ENCODE results near the gene PADI4. TPM values are rescaled to one million over a fixed set of nuclear protein-coding genes. Genes with fewer than 3 reads are reported as not detected.

The PADI4 gene
- total RNA-seq (2022) (not detected in 2 replicates), Bru-seq, nascent RNA (not detected), BruChase-seq, experiment 1, labeled RNA remaining after a 6-hour chase (percentile 2 among the genes with signal in this experiment), BruChase-seq, experiment 2, labeled RNA remaining after a 2-hour chase (not detected)
- long read RNA-seq: 0 reads

- peaks cover 30% of the 10 kb centered on the region for H3K27me3 Mint-ChIP-seq (ENCODE audit: unreplicated experiment)
- H3K36me3 Mint-ChIP-seq (ENCODE audit: insufficient read depth, unreplicated experiment): no peaks in the 10 kb centered on the region
- intact Hi-C loops (cut with micrococcal nuclease; ENCODE audit: unreplicated experiment): no loop called here
- no peak within 1 kb of the TSS for H3K27ac Mint-ChIP-seq (ENCODE audit: unreplicated experiment)
- BruUV-seq (replicated peaks): no TSS peak
- no peak within 1 kb of the TSS for H3K4me3 Mint-ChIP-seq (ENCODE audit: low read depth, unreplicated experiment)
- no peaks in the 10 kb centered on the region for H3K9me3 Mint-ChIP-seq (ENCODE audit: low read depth, unreplicated experiment)
- no peak for DNase-seq
- no peaks in the 10 kb centered on the region for H3K4me1 Mint-ChIP-seq (ENCODE audit: low read depth, unreplicated experiment)
- no peak for TF ChIP-seq CTCF (IDR thresholded peaks at IDR 0.05; ENCODE audit: unreplicated experiment)
- CTCF ChIA-PET: no interaction called here
These were observed at the start of gene PADI4 for GRCh38 chr1:17307946-17308345. Gene PADI4 (plus strand): TSS chr1:17308197. CDS start chr1:17308223, 26 bp downstream.

- TF ChIP-seq CTCF (IDR thresholded peaks at IDR 0.05; ENCODE audit: unreplicated experiment): no peak
- H3K27ac Mint-ChIP-seq (ENCODE audit: unreplicated experiment): no peak overlapping the region
- no TSS peak for BruUV-seq (replicated peaks)
- DNase-seq: no peak
- intact Hi-C loops (cut with micrococcal nuclease; ENCODE audit: unreplicated experiment): no loop called here
- H3K27me3 Mint-ChIP-seq (ENCODE audit: unreplicated experiment): no peaks in the 10 kb centered on the region
- peaks cover 12% of the 10 kb centered on the region for H3K4me1 Mint-ChIP-seq (ENCODE audit: low read depth, unreplicated experiment)
- CTCF ChIA-PET: interaction anchor here (0.6 kb wide), 1 partner anchor 8 kb away, joined by 4 read pairs; no protein-coding TSS in a partner anchor
- no peak overlapping the region for H3K4me3 Mint-ChIP-seq (ENCODE audit: low read depth, unreplicated experiment)
- H3K36me3 Mint-ChIP-seq (ENCODE audit: insufficient read depth, unreplicated experiment): no peaks in the 10 kb centered on the region
- no peaks in the 10 kb centered on the region for H3K9me3 Mint-ChIP-seq (ENCODE audit: low read depth, unreplicated experiment)
These were observed 49.3 kb upstream of the PADI4 start for GRCh38 chr1:17258758-17259130.

- Mint-ChIP-seq H3K4me3 (ENCODE audit: low read depth, unreplicated experiment) (no peak overlapping the region), H3K9me3 (ENCODE audit: low read depth, unreplicated experiment) (no peaks in the 10 kb centered on the region), H3K27ac (ENCODE audit: unreplicated experiment) (no peak overlapping the region), H3K27me3 (ENCODE audit: unreplicated experiment) (no peaks in the 10 kb centered on the region), H3K36me3 (ENCODE audit: insufficient read depth, unreplicated experiment) (no peaks in the 10 kb centered on the region), H3K4me1 (ENCODE audit: low read depth, unreplicated experiment) (peaks cover 12% of the 10 kb centered on the region)
- no TSS peak for BruUV-seq (replicated peaks)
- no peak for TF ChIP-seq CTCF (IDR thresholded peaks at IDR 0.05; ENCODE audit: unreplicated experiment)
- no peak for DNase-seq
- CTCF ChIA-PET: interaction anchor here (0.6 kb wide), 1 partner anchor 9 kb away, joined by 4 read pairs; no protein-coding TSS in a partner anchor
- intact Hi-C loops (cut with micrococcal nuclease; ENCODE audit: unreplicated experiment): no loop called here
These were observed 48.6 kb upstream of the PADI4 start for GRCh38 chr1:17259233-17259873.

GRCh38 chr1:17260264-17260663 lies 47.7 kb upstream of the PADI4 start:
- CTCF ChIA-PET: no interaction called here

More at GRCh38 chr1:17260264-17260663, 47.7 kb upstream of the PADI4 start:
- TF ChIP-seq CTCF (IDR thresholded peaks at IDR 0.05; ENCODE audit: unreplicated experiment): no peak
- H3K4me1 Mint-ChIP-seq (ENCODE audit: low read depth, unreplicated experiment): peaks cover 12% of the 10 kb centered on the region
- DNase-seq: no peak
- BruUV-seq (replicated peaks): no TSS peak
- no peak overlapping the region for H3K27ac Mint-ChIP-seq (ENCODE audit: unreplicated experiment)
- no peaks in the 10 kb centered on the region for H3K36me3 Mint-ChIP-seq (ENCODE audit: insufficient read depth, unreplicated experiment)
- H3K4me3 Mint-ChIP-seq (ENCODE audit: low read depth, unreplicated experiment): no peak overlapping the region
- no peaks in the 10 kb centered on the region for H3K27me3 Mint-ChIP-seq (ENCODE audit: unreplicated experiment)
- no peaks in the 10 kb centered on the region for H3K9me3 Mint-ChIP-seq (ENCODE audit: low read depth, unreplicated experiment)
- intact Hi-C loops (cut with micrococcal nuclease; ENCODE audit: unreplicated experiment): no loop called here
